Measurements from ENCODE around the gene SORBS1.

SORBS1 gene

DNA sequence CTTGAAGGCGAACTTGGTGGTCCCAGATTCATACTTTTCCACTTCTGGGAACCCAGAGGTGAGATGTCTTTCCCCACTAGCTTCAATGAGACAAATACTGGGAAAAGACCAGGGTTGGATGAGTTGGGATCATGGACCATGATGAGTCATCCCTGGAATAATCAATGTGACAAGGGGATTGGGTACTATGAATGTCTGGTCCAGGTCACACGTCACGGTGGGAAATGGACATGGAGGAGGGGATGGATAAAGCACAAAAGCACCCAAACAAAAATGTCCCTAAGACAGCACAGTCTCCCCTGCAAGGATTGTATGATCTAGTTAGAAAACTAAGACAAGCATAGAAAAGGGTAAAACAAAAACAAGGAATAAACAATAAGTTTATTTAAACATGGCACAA, 12.4 kb upstream of the SORBS1 start:
- no peak overlapping the region for H2AFZ ChIP-seq (ENCODE audit: low read depth, low read length, severe bottlenecking)
- H3F3A ChIP-seq (ENCODE audit: insufficient read depth): no peaks in the 10 kb centered on the region
- no peaks in the 10 kb centered on the region for H3K79me2 ChIP-seq (ENCODE audit: insufficient read depth, low read length)
- no peaks in the 10 kb centered on the region for H3K9me2 ChIP-seq (replicated peaks; ENCODE audit: insufficient read depth, low read length)
- H4K20me1 ChIP-seq (ENCODE audit: low read depth, low read length): no peaks in the 10 kb centered on the region
- H3K36me3 ChIP-seq (ENCODE audit: low read length): no peaks in the 10 kb centered on the region
- no peak for TF ChIP-seq EZH2phosphoT487 (conservative IDR thresholded peaks at IDR 0.05; ENCODE audit: low read length)
- TF ChIP-seq, protein P1, sequence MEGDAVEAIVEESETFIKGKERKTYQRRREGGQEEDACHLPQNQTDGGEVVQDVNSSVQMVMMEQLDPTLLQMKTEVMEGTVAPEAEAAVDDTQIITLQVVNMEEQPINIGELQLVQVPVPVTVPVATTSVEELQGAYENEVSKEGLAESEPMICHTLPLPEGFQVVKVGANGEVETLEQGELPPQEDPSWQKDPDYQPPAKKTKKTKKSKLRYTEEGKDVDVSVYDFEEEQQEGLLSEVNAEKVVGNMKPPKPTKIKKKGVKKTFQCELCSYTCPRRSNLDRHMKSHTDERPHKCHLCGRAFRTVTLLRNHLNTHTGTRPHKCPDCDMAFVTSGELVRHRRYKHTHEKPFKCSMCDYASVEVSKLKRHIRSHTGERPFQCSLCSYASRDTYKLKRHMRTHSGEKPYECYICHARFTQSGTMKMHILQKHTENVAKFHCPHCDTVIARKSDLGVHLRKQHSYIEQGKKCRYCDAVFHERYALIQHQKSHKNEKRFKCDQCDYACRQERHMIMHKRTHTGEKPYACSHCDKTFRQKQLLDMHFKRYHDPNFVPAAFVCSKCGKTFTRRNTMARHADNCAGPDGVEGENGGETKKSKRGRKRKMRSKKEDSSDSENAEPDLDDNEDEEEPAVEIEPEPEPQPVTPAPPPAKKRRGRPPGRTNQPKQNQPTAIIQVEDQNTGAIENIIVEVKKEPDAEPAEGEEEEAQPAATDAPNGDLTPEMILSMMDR (IDR thresholded peaks at IDR 0.05; ENCODE audit: insufficient read depth, low read length, poor library complexity, severe bottlenecking): no peak
- H3K27ac ChIP-seq (ENCODE audit: low read depth, low read length): no peak overlapping the region
- no peak overlapping the region for H3K9ac ChIP-seq (ENCODE audit: low read length)
- no peaks in the 10 kb centered on the region for H3K9me3 ChIP-seq (ENCODE audit: insufficient read depth, low read length)
- H3K4me2 ChIP-seq (ENCODE audit: low read depth, low read length, poor library complexity, severe bottlenecking): no peak overlapping the region
- no peaks in the 10 kb centered on the region for H3K27me3 ChIP-seq (ENCODE audit: low read length)
- H3K4me3 ChIP-seq (ENCODE audit: insufficient read depth, low read length, poor library complexity, severe bottlenecking): no peak overlapping the region

DNA sequence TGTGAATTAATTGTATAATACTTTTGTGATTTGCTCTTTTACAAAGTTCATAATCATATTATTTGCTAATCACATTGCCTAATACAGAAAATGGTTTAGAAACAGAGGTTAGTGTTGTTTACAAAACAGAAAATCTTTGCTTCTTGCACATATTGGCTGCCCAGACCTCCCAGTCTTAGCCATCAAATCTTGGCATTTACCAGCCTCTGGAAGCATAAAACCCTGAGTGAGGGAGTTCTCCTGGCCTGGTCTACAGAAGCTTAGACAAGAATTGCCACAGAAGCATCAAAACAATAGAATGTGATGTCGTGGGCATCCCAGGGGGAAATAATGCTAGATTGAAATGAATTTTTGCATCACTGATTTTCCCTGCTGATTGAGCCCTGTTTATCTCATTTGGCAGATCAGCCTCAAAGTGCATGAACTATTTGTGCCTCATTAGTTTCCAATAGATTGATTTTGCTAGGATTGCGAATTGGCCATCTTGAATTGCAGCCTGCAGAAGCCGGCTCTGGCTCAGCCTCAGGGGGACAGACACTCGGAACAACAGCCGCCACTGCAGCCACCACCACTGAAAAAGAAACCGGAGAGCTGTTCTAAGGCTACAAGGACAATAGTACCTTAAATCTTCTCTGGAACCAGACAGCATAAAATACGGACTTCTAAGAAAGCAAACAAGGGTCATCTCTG, 11.1 kb upstream of the SORBS1 start:
- Histone ChIP-seq H3K27me3 (ENCODE audit: low read length) (no peaks in the 10 kb centered on the region), H3K9me2 (replicated peaks; ENCODE audit: insufficient read depth, low read length) (no peaks in the 10 kb centered on the region), H4K20me1 (ENCODE audit: low read depth, low read length) (no peaks in the 10 kb centered on the region), H3K79me2 (ENCODE audit: insufficient read depth, low read length) (no peaks in the 10 kb centered on the region), H3K4me2 (ENCODE audit: low read depth, low read length, poor library complexity, severe bottlenecking) (no peak overlapping the region), H2AFZ (ENCODE audit: low read depth, low read length, severe bottlenecking) (no peak overlapping the region), H3K9me3 (ENCODE audit: insufficient read depth, low read length) (no peaks in the 10 kb centered on the region), H3F3A (ENCODE audit: insufficient read depth) (no peaks in the 10 kb centered on the region), H3K4me3 (ENCODE audit: insufficient read depth, low read length, poor library complexity, severe bottlenecking) (no peak overlapping the region), H3K27ac (ENCODE audit: low read depth, low read length) (no peak overlapping the region), H3K9ac (ENCODE audit: low read length) (no peak overlapping the region), H3K36me3 (ENCODE audit: low read length) (no peaks in the 10 kb centered on the region)
- TF ChIP-seq, protein P1 (IDR thresholded peaks at IDR 0.05; ENCODE audit: insufficient read depth, low read length, poor library complexity, severe bottlenecking): no peak
- TF ChIP-seq EZH2phosphoT487 (conservative IDR thresholded peaks at IDR 0.05; ENCODE audit: low read length): no peak

DNA sequence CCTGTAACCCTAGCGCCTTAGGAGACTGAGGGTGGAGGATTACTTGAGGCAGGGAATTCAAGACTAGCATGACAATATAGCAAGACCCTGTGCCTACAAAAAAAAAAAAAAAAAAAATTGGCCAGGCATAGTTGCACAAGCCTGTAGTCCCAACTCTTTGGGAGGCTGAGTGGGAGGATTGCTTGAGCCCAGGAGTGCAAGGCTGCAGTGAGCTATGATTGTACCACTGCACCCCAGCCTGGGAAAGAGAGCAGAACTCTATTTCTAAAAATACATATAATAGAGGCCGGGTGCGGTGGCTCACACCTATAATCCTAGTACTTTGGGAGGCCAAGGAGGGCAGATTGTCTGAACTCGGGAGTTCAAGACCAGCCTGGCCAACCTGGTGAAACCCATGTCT, 10.2 kb upstream of the SORBS1 start:
- Histone ChIP-seq H3K9ac (ENCODE audit: low read length) (no peak overlapping the region), H3K4me3 (ENCODE audit: insufficient read depth, low read length, poor library complexity, severe bottlenecking) (no peak overlapping the region), H3K36me3 (ENCODE audit: low read length) (no peaks in the 10 kb centered on the region), H3K4me2 (ENCODE audit: low read depth, low read length, poor library complexity, severe bottlenecking) (no peak overlapping the region), H3K9me3 (ENCODE audit: insufficient read depth, low read length) (no peaks in the 10 kb centered on the region), H2AFZ (ENCODE audit: low read depth, low read length, severe bottlenecking) (no peak overlapping the region), H4K20me1 (ENCODE audit: low read depth, low read length) (no peaks in the 10 kb centered on the region), H3K79me2 (ENCODE audit: insufficient read depth, low read length) (no peaks in the 10 kb centered on the region), H3K27ac (ENCODE audit: low read depth, low read length) (no peak overlapping the region), H3K9me2 (replicated peaks; ENCODE audit: insufficient read depth, low read length) (no peaks in the 10 kb centered on the region), H3F3A (ENCODE audit: insufficient read depth) (no peaks in the 10 kb centered on the region), H3K27me3 (ENCODE audit: low read length) (no peaks in the 10 kb centered on the region)
- no peak for TF ChIP-seq EZH2phosphoT487 (conservative IDR thresholded peaks at IDR 0.05; ENCODE audit: low read length)
- TF ChIP-seq, protein P1 (IDR thresholded peaks at IDR 0.05; ENCODE audit: insufficient read depth, low read length, poor library complexity, severe bottlenecking): no peak

All from SU-DHL-6 (cell line).